GOT3 (cell line): ENCODE results near the gene TASP1.
"Not testable (repeated sequence)": the region's sequence is repeated elsewhere in the genome, so short reads cannot be mapped to it uniquely, and the experiment has no call there.

Source experiments
- DNase-seq: peaks from one replicate; lab custom pipeline; 2025; ENCODE audit warnings: mixed read lengths; lab: John Stamatoyannopoulos, UW

The TASP1 gene

DNA sequence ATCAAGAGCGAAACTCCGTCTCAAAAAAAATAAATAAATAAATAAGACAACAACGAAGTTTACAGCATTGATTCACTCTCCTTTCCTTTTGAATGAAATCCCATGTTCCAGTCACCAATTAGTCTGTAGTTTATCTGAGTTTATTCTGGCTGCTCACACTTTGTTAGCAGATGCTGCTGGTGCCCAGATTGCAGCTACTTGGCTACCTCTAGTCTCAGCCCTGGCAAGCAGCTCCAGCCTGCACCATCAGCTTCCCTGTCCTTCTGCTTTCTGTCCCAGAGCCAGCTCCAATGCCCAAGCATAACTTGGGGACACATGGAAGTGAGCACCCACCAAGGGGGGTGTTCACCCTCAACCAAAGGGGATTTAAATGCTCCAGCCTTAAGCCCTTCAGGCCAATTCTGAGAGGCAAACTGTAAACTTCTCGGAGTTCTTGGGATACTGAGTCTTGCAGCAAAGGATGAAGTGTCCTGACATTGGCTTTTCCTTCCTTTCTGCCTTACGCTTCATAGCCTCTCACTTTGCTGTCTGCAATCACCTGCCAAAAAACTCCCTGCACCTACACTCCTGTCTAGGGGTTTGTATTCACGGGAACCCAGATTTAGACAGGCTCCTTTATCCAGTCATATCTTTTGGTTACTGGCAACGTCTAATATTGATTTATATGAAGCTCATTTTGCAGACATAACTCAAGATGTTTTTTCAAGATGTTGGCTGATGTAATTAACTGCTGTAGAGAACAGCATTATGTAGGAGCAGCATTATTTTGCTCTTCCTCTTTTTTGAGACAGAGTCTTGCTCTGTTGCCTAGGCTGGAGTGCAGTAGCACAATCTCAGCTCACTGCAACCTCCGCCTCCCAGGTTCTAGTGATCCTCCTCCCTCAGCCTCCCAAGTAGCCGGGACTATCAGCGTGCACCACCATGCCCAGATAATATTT, 9.8 kb upstream of the TASP1 start:
- no peak for DNase-seq

DNA sequence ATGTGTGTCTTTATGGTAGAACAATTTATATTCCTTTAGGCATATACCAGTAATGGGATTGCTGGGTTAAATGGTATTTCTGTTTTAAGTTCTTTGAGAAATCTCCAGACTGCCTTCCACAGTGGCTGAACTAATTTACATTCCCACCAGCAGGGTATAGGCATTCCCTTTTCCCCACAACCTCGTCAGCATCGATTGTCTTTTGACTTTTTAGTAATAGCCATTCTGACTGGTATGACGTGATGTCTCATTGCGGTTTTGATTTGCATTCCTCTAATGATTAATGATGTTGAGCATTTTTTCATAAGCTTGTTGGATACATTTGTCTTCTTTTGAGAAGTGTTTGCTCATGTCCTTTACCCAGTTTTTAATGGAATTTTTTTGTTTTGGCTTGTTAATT, 5.3 kb upstream of the TASP1 start:
- DNase-seq: no peak

DNA sequence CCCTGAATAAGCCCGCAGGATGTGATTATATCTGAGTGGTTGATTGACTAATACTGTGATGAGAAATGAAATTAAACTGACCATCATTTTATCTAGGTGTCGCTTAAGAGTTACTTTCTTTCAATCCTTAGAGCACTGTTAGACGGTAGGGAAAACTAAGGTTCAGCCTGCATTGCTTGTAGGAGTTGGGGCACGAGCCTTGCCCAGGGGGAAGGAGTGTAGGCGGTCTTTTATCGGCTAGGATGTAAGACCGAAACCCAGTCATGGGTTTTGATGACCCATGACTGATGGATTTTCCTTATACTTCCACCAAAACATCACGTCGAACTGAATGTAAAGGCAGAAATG, 392 bp upstream of the TASP1 start:
- DNase-seq: no peak

DNA sequence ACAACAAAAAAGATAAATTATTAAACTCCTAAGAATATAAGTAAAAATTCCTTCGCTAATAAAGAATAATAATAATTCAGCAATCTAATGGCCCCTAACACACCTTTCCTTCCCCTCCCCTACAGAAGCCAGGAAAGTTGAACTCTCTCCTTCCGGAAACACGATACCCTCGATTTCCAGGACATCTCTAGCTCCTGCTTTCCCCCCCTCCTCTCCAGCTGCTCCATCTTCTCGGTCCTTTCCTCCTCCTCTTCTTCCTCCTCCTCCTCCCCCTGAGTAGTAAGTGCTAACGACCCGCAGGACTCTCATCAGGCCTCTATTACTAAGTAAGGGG, 603 bp downstream of the TASP1 start:
- DNase-seq: no peak

DNA sequence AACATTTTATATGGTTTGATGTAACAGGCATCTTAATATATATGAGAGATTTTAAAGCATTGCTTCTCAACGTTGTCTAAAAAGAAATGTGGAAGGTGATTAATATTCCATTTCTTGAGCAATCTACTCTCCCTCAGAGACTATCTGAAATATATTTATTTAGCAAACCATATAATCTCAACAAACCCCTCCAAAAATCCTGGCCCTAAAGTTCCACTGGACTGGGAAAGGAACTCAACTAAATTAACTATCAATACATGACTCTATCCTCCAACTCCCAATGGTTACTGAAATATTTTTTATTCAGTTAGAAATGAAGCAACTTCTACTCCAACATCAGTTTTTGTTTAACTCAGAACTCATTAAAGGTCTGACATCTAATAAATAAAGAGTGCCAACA, 6.3 kb downstream of the TASP1 start:
- DNase-seq: no peak

DNA sequence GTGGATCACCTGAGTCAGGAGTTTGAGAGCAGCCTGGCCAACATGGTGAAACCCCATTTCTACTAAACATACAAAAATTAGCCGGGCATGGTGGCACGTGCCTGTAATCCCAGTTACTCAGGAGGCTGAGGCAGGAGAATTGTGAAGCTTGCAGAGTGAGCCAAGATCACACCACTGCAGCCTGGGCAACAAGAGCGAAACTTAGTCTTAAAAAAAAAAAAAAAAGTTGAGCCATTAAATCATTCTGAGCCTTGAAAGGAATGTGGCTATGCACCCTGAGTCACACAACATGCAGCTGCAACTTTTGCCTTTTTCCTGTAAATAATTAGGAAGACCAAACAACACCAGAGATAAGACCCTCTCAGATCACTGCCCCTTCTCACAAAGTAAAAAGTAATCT, 11.2 kb downstream of the TASP1 start:
- DNase-seq: not testable (repeated sequence)

DNA sequence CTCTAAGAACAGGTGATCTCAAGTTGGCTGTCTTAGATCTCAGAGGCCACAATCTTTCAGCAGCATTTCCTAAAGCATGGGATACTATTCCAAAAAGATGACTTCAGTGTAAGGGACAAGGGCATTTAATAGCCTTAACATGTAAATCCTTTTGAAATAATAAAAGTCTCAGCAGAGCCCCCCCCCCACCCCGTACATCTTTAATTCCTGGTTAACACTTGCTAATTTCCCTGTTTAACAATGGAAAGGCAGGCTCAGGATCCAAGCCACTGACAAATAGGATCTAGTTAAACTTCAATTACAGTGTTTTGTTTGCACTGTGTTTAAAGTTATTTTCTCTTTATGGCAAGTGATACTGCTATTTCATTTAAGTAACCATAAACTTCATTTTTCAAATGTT, 12.0 kb downstream of the TASP1 start:
- DNase-seq: no peak

DNA sequence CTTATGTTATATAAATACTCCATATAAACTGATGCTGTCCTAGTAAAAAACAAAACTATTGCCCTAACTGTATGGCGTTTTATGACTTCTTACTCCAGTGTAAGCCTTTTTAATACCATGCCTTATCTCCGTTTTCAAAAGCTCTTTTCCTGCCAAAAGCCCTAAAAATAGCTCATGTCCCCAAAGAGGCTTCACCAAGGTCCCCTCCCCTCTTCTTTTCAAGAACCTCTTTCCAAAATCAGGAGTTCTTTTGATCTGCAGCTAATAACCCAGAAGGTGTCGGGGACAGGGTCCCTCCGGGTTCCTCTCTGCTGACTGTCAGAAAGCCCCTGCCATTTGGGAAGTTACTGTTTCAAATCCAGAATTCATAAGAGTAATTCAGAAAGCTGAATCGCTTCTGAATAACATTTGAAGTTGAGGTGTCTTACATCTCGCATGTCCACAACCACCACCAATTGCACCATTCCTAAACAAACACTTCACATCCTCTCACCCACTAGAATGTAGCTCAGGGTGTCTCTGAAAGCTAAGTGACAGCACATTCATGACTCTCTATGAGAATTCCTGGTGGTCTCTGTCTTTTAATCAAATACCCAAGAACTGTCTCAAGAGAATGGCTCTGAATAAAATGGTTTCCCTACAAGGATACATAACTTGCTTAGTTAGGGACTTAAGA, 13.3 kb downstream of the TASP1 start:
- no peak for DNase-seq

DNA sequence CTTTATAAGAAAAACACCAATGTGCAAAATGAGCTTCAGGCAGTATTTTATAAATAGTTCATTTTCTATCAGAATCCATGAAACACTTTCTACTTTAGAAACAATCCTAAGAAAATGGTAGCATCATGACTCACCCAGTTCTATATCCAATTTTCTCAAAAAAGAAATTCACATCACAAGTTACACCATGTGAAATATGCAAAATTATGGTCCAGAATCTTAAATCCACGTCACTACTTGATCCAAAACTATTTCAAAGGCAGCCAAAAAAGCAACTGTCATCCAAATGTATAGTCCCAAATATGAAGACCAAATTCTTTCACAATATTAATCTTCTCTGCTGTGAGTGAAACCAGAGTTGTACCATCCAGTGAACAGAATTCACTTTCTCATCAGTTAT, 19.3 kb downstream of the TASP1 start:
- DNase-seq: not testable (repeated sequence)

DNA sequence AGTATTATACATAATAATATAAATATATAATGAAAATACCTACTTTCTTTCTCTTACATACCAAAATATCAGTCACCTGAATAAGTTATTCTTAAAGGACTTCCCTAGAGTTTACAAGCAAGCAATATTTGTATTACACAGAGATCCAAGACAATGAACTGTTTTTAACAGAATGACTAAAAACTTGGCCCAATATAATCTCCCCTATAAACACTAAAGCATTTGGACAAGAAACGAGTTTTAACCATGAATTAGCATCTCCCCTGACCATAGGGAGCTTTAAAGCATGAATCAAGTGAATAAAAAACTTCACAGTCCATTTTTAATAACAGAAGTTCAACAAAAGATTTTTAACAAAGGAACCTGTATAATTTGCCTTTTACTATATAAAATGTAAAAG, 20.3 kb downstream of the TASP1 start:
- DNase-seq: not testable (repeated sequence)

DNA sequence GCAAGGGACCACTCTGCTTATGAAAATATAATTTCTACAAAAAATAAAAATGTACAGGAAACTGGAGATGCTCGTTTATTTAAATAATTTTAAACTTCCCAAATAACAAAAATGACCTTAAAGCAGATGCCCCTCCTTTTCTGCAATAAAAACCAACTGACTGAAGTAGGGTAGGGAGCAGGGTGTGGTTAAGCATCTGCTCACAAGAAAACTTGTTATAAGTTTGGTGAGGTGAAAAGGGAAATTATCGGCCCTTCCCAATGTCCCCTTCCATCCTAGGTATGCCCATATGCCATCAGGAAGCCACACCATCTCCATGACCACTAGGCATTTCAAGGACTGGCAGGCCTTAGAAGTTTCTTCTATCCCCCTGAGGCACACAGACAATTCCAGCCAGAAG, 21.1 kb downstream of the TASP1 start:
- DNase-seq: not testable (repeated sequence)

DNA sequence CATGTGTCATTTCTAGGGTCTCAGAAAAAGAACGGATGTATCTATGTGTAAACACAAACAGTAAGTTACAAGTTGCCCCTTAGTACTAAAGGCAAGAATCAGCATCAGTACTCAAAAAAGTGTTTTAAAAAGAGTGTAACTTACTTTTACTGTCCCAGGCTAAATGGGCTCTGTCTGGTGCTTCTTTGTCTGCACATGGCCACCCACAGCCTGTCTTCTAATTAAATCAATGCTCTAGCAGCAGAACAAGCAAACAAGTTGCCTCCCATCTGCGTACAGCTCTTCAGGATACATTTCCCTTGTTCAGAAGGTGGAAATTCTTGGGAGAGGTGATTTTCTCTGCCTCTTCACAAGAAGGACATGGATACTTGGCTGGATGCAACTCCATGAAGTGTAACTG, 22.0 kb downstream of the TASP1 start:
- DNase-seq: not testable (repeated sequence)

DNA sequence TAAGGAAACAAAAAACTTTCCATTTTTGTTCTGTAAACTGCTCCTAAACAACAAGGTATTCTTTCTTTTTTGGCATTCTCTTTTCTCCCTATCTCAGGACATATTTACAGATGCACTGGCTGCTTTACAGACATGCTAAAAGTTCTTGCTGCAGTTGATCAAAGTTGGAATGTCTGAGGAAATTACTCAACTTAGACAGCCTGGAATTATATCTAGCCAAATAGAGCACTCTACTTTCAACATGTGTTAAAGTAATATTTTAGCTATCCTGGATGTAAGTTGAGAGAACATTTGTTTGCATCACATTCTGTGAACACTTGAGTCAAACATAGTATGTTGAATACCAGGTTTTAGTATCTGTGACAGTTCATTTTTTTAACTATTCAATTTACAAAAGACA, 24.8 kb downstream of the TASP1 start:
- no peak for DNase-seq

DNA sequence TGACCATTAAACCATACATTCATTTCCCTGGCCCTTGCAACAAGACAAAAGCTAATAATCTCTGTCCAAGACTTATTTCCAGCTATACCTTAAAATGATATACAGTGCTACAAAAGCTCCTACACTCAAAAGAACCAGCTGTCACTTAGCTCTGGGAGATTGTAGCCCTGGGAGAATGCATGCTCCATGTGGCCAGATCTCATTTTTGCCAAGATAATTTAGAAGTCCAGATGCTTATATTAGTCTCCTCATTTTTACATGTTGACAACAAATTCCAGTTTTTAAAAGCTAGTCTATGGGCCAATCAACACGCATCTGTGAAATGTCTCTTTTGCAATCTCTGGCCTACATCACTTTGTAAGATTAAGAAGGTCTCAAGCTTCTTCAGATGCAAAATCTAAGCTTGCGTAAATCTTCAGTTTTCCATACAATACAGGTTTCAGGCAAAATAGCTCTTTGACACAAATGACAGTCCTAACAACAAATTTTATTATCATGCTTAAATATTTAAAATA, 27.1 kb downstream of the TASP1 start:
- DNase-seq: no peak

DNA sequence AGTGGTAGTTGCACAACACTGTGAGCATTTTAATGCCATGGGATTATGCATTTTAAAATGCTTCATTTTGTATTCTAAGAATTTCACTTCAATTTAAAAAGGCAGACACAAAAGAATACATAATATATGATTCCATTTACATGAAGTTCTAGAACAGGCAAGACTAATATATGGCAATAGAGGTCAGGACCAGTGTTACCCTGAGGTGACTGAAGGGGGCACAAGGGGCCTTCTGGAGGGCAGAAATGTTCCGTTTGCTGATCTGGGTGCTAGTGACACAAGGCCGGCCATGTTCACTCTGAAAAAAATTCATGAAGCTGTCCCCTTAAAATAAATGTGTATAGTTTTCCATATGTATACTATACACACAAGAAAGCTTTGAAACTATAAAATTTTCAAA, 28.5 kb downstream of the TASP1 start:
- DNase-seq: no peak

DNA sequence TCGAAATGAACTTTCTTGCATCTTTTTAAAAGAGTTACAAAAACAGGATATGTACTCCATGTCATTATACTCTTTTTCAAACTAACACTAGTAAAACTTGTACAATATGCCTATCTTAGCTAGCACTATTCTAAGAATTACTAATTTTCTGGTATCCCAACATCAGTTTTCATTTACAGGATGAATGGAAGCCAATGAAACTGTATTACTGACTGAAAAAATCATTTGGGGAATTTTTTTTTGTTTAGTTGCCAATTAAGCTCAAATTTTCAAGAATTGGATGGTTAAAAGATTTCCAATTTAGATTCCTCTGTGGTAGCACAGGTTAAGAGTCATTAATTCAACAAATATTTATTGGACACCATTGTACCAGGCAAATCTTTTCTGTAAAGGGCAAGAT, 30.7 kb downstream of the TASP1 start:
- no peak for DNase-seq

DNA sequence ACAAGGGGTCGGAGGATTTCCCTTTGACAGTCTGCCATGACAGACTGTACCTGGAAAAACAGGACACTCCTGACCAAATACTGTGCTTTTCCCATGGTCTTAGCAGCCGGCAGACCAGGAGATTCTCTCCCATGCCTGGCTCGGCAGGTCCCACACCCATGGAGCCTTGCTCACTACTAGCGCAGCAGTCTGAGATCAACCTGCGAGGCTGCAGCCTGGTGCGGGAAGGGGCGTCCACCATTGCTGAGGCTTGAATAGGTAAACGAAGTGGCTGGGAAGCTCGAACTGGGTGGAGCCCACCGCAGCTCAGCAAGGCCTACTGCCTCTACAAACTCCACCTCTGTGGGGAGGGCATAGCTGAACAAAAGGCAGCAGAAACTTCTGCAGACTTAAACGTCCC, 45.3 kb downstream of the TASP1 start:
- DNase-seq: not testable (repeated sequence)

DNA sequence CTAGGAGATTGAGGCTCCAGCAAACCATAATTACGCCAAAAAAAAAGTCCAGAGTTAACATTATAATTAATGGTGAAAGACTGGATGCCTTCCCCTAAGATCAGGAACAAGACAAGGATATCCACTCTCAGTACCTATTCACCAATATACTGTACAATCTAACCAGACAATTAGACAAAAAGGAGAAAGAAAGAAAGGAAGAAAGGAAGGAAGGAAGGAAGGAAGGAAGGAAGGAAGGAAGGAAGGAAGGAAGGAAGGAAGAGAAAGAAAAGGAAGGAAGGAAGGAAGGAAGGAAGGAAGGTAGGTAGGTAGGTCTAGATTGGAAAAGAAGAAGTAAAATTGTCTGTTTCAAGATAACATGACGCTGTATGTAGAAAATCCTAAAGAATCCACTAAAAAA, 50.7 kb downstream of the TASP1 start:
- DNase-seq: no peak

DNA sequence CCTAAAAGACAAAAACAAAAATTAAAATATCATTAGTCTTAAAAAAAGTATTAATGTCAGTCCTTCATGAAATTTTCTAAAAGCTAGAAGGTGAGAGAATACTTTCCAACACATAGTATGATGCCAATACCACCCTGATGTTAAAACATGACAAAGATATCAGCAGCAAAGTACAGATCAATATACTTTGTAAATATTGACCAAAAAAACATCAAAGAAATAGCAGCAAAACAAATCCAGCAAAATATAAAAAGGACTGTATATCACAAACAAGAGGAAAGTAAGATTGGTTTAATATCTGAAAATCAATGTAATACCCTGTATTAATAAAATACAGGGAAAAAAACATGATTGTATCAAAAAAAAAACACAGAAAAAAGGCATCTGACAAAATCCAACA, 51.4 kb downstream of the TASP1 start:
- no peak for DNase-seq

DNA sequence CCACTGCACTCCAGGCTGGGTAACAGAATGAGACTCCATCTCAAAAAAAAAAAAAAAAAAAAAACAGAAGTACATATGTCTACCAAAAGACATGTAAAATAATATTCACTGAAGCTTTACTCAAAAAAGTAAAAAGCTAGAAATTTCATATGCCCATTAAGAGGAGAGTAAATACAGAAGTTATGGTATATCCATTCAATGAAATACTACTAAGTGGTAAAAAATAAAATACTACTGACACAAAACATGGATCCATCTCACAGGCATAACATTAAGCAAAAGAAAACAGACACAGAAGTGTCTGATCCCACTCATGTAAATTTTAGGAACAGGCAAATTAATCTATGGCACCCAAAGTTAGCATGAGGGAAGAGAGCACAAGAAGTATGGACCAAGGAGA, 52.6 kb downstream of the TASP1 start:
- no peak for DNase-seq

DNA sequence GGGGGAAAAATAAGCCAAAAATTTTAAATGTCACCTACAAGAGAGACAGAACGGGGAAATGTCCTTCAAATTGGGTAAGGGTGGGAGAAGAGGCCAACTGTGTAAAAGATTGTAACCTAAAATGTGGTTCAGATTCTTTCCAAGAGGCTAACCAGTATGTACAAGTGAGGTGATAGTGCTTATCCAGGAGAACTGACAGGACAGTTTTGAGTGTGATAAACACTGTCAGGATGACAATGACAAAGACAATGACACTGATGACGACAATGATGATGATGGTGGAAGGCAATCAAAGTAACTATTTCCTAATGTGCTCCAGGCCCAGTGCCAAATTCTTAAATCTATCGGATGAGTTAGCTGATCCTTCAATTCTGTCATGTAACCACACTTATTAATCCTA, 57.3 kb downstream of the TASP1 start:
- DNase-seq: no peak

DNA sequence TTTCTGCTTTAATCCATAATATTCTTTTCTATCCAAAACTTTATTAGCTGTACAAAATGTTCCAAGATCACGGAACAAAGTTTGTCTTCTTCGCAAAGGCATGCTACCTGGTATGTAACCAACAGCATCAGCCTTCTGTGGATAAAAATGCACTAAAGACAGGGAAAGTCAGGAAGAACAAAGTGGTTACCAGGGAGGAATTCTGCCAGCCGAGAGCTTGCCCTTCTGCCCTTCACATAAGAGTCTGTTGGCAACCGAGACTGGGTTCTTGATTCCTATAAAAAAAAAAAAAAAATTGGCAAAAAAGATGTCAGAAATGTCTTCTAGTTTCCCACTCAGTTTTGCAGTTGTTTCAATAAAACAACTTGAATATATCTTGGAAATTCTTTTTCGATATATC, 58.0 kb downstream of the TASP1 start:
- DNase-seq: no peak

DNA sequence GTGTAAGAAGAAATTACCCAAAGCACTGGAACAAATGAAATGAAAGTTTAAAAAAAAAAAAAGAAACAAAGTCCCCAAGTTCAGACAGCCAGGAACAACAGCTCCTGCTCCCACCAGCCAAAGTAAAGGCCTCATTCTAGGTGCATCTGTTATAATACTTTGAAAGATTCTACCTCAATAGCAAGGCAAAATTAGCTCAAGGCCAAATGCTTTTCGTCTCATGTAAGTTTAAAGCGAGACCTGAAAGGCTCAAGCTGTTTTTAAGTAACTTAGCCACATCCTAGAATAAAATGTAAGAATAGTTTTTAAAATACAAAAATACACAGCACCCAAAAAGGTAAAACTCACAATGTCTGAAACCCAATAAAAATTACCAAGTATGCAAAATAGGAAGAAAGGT, 64.7 kb downstream of the TASP1 start:
- DNase-seq: no peak

DNA sequence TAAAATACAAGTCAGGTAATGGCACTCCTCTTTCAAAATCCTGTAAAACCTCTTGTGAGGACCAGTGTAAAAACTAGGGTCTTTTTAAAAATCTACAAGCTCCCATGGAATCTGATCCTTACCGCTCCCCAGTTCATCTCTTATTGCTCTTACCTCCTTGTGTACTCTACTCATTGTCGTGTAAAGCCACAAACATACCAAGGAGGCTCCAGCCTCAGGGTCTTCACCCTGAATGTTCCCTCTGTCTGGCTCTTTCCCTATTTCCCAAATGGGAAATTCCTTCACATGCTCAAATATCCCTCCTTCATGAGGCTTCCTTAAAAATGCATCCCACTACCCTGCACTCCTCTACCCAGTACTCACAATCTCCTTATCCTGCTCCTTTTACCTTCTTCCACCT, 67.1 kb downstream of the TASP1 start:
- no peak for DNase-seq
